Lower leg skin (tissue), 3 donors: ENCODE results near the gene GALE.

Experiments used
- CTCF ChIP-seq, 3 donors: fragments of 450-650 bp; IDR thresholded peaks; one replicate each; pipeline ENCODE4 v1.5.1; 2016; ENCODE audit warnings: antibody characterized with exemption in 3 of 3, mild to moderate bottlenecking in 3 of 3, moderate library complexity in 2 of 3
- POLR2A ChIP-seq, 2 donors: fragments of 450-650 bp; IDR thresholded peaks; one replicate each; pipeline ENCODE4 v1.6.1; 2016 to 2017; ENCODE audit warnings: antibody characterized with exemption in 2 of 2, mild to moderate bottlenecking in 1 of 2, moderate library complexity in 1 of 2

GRCh38 chr1:23774174-23774880 lies 26.2 kb downstream of the GALE start:
- TF ChIP-seq CTCF (IDR thresholded peaks at IDR 0.05) (no peak), POLR2A (IDR thresholded peaks at IDR 0.05) (no peak)
